Endometrium (tissue), 2 donors: ENCODE data around the gene AQP12A.

Experiments used
- FAIRE-seq: peaks from 2 replicates; lab custom pipeline; 2012; peaks lifted over from hg19 to GRCh38; lab: Jason Lieb, UNC
- donor health status: control.
- donor health status: control.

AQP12A gene

DNA sequence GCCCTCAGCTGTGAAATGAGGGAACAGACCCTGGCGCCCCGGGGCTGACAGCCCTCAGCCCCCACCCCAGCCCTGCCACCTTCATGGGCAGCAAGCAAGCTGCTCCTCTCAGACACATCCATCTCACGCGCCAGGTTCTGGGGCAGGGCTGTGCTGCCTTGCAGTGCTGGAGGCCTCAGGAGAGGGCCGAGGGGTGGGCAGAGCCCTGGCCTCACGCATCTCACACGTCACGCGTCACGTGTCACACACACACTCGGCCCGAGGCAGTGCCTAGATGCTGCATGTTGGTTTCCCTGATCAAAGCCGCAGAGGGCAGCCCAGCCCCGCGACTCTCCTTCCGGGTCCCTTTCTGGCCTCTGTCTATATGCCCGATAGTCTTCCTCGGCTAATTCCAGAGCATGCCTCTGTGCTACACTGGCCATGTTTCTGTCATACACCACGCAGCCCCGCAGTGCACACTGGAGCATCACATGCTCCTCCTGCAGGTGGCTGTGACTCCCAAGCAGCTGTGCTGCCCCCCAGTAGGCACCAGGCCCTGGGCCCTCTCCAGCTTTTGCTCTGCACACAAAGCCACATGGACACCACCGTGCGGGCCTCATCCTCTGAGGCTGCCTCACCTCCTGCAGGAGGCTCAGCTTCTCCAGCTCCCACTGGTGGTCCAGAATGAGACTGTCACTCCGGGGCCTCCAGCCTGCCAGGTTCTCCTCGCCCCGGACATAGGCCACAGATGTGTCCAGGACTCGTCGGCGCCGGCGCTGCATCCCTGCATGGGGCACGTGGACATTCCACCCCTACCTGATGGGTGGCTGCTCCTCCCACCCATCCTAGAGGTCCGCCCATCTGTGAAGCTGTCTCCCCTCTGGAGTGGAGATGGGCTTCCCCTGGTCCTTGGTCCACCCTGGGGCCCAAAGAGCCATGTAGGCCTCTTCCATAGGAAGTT is 31.4 kb downstream of the AQP12A start:
- FAIRE-seq, result no peak

DNA sequence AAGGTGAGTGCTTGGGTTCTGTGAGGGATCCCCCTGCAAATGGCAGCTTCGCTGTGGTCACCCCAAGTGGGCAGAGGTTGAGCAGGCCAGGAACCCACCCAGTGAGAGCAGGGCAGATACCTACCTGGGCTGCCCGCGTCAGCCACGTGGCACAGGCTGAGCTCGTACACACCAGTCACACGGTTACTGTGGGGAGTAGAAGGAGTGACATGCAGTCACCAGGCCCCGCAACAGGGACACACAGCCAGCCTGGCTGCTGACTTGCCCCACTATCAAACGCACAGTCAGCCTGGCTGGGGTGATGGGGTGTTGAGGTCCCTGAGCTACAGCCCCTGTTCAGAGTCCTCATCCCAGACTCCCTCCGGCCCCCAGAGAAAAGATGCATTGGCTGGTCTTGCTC is 32.2 kb downstream of the AQP12A start:
- no peak for FAIRE-seq

DNA sequence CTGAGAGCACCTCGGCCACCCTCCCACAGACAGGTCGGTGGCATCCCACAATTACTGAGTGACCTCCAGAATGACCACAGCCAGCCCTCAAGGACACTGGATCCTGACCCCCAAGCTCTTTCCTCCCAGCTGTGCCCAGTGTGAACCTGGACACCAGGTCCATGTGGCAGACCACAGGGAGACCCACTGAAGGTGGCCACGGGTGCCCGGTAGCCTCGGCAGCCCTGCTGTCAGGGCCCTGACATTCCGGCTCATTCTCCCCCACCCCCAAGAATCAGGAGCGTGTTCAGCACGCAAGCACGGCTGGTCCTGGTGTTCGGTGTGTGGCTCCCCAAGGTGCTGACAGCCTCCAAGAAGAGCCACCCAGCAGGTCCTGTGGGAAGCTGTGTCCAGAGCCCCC is 32.8 kb downstream of the AQP12A start:
- no peak for FAIRE-seq

DNA sequence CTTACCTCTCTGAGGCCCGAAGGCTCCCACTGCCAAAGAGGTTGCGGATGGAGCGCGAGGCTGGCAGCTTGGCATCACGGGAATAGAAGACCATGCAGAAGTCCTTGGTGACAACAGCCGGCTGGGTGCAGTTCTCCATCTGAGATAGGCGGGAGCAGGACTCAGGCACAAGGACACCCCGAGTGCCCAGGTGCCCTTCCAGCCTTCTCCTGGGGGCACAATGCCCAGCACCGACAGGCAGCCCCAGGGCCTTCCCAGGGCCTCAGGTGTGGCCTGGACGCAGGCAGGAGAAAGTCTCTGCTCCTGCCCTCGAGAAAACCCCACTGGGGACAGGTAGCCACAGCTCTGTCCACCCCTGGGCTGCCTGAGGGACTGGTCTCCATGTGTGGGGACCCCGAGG is 33.6 kb downstream of the AQP12A start:
- FAIRE-seq, result no peak

DNA sequence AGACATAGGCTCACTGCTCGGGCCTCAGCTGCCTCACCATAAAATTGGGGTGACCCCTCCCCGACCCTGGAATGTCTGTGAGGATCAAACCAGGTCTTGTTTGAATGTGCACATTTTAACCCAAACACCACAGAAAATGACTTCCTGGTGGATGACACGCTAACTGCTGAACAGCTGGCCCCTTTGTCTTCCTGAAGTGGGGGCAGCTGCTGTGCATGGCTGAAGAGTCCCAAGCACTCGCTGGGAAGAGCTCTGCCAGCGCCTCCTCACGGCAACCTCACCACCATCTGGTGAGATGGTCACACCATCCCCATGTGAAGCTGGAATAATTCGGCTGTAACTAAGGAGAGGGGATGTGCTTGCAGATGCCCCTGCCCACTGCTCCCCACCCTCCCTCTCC is 34.0 kb downstream of the AQP12A start:
- FAIRE-seq, result no peak

DNA sequence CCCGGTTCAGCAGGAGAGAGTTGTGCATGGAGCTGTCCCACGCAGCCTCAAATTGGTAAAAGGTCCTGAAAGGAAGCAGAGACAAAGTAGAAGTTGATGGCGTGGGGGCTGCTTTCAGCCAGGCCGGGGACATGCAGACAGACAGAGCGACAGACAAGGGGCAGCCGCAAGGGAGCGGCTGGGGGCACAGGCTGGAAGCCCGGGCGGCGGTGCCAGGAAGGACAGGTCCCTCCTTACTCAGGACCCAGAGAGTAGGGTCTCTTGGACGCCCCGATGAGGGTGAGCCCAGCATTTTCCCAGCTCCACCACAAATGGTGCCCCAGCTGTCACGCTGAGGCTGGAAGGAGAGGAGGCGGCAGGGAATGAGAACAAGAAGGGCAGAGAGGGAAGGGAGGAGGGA is 35.2 kb downstream of the AQP12A start:
- FAIRE-seq, result no peak

DNA sequence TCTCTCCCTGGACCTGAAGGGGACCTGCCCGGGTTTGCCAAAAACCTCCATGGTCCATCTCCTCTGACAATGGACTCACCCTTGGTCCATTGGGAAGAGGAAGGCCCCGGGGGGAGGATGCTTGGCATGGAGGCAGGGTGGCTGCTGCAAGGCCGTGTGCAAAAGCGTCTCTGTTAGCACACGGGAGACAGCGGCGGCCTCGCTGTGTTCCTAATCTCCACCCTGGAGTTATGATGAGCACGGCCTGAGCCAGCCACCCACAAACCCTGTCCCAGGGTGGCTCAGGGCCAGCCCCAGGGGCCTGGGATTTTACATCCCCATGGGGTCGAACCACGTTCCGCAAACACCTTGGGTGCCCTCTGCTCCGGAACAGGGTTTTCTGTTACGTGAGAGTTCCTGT is 35.8 kb downstream of the AQP12A start:
- FAIRE-seq, result no peak

DNA sequence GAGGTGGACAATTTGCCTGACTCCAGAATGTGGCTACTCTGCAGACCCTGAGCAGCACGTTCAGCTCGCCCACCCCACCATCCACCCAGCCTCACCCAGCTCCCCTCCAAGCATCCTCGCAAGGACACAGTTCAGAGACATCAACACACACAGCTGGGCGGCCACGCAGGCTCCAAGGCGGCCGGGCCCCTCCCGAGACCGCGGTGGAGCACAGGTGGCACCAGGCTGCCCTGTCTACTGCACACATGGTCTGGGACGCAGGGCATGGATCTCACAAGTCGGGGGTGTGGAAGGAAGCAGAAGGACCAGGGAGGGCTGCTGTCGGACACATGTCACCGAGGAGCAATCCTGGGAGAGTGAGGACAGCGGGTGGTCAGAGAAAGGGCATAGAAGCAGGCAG is 36.2 kb downstream of the AQP12A start:
- FAIRE-seq, result no peak

DNA sequence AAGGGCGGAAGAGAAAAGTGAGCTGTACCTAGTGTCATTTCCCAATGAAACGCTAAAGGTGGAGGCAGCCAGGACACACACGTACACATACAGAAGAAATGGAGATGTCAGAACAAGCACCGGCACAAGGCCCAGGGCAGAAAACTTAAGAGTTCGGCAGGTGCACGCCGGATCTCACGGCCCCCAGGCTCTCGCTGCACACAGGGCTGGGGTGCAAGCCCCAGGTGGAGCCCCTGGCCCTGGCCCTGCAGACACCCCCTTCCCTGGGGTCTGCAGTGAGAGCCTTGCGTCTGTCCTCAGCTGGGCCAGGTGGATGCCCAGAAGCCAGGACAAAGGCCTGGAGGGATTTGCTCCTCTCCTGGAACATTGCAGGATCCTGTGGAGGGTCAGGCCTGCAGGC is 36.7 kb downstream of the AQP12A start:
- FAIRE-seq, result no peak

DNA sequence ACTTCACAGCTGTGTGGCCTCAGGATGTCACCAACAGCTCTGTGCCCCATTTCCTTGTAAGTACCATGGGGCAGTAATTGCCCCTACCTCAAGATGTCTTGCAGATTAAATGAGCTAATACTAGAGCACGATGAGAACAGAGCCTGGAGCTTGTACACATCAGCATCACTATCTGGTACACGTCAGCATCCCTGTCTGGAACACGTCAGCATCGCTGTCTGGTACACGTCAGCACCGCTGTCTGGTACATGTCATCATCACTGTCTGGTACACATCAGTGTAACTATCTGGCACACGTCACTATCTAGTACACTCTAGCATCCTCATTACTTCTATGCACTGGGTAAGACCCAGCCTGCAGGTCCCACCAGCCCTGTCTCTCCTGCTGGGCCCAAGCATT is 37.2 kb downstream of the AQP12A start:
- FAIRE-seq, result no peak

DNA sequence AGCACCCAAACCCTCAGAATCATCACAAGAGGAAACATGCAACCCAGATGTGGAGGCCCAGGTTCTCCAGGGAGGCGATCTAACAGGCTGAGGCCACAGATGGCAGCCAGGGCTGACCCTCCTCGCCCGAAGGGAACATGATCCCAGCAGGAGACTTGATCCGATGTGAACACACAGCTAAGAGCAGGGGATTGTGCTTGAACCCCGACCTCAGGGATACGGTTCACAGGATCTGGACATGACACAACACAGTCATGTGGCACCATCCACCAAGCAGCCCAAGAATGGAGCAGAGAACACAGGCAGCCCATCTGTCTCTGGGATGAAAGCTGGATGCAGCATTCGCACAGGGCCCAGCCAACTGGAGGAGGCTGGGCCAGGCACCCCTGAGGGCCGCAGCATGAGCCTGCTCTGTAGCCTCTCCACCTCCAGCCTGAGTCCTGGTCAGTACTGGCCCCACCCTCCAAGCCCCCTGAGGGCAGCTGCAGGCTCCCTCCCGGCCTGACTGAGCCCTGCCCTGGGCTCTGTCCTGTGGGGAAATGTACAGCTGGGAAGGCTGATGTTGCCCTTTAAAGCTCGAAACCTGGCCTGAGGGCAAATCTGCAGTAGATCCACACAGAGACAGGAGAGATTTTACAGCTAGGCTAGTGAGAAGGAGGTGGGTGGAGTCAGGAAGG is 39.0 kb downstream of the AQP12A start:
- no peak for FAIRE-seq

DNA sequence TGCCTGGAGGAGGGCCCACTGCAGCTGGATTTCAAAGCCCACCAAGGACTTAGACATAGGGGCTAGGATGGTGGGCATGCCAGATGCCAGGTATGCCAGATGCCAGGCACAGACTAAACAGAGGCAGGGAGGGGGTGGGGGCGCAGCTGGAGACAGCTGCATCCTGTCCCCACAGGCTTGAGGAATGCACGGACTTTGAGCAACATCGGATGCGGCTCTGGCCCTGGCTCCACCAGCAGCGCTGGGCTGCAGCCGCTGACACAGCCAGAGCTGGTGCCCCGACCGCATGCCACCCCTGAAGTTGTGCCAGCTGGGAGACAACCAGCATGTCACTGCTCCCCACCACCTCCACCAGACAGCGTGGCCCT is 39.5 kb downstream of the AQP12A start:
- no peak for FAIRE-seq

DNA sequence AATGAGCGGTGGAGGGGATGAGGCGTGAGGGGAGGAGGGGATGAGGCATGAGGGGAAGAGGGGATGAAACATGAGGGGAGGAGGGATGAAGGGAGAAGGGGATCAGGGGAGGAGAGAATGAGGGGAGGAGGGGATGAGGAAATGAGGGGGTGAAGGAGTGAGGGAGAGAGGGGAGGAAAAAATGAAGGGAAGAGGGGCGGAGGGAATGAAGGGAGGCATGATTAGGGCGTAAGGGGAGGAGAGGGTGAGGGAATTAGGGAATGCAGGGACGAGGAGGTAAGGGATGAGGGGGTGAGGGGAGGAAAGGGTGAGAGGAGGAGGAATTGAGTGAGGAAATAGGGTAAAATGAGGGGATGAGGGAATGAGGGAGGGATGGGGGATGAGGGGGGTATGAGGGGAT is 40.5 kb downstream of the AQP12A start:
- no peak for FAIRE-seq

DNA sequence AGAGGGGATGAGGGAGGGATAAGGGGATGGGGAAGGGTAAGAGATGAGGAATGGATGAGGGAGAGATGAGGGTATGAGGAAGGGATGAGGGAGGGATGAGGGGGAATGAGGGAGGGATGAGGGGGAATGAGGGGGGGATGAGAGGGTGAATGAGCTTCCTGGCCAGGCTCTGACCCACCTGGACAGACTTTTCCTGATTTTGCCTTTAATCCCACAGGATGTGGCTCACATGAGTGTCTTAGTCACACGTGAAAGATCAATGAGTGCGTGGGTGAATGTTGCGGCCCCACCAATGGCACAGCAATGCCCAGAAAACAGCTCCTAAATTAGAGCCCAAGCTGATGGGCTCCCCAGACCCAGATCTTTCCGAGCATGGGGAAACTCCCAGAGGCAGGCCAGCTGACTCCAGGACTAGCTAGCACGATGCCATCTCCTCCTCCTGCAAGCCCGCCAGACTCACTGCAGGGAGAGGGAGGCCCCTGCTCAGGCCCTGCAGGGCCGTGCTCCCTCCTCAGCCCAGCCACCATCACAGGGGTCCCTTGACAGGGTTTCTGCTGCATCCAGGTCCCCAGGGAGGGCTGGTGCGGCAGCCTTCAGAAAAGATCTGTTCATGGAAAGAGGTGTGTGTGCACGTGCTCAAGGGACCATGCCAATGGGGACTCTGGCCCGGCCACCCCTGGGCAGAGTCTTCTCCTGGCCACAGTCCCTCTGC is 41.4 kb downstream of the AQP12A start:
- FAIRE-seq, result no peak

DNA sequence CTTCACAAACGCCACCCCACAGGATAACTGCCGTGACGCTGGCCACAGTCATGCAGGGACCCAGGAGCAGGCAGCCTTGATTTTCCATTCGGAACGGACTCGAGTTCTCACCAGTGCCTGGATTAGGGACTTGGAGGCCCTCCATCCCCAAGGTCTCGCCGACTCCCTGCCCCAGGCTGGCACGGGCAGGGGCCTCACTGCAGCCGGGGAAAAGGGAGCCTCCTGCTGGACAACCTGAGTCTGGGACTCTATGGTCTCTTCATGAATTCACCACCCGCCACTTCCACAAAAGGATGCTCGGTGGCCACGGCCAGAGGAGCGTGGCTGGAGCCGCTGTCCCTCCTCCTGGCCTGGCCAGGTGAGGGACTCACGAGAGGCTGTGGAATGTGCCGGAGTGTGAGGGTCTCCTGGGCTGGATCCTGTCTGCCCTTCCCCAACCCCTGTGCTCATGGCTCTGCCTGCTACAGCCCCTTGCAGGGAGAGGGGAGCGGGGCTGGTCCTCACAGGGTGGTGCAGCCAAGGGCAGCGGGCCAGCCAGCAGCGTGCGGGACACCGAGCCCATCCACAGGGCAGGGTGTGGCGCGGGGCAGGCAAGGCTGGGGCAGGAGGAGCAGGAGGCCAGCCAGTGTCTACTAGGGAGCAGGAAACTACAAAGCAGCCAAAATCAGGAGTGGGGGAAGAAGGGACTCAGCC is 42.3 kb downstream of the AQP12A start:
- no peak for FAIRE-seq

DNA sequence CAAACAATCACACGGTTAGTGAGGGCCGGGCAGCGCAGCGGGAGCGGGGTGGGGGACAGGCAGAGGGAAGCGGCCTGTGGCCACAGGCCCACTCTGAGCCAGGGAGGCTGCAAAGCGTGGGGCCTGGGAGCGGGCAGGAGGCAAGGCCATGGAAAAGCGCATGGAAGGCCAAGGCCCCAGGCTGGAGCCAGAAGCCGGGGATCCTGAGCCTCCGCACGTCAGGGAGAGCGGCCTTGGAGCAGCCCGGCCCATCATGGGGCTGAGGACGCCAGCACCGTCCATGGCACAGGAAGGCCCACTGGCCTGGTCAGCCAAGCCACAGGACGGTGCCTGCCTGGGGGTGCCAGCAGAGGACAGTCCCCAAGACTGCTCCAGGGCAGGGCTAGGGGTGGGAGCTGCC is 43.1 kb downstream of the AQP12A start:
- FAIRE-seq, result no peak

DNA sequence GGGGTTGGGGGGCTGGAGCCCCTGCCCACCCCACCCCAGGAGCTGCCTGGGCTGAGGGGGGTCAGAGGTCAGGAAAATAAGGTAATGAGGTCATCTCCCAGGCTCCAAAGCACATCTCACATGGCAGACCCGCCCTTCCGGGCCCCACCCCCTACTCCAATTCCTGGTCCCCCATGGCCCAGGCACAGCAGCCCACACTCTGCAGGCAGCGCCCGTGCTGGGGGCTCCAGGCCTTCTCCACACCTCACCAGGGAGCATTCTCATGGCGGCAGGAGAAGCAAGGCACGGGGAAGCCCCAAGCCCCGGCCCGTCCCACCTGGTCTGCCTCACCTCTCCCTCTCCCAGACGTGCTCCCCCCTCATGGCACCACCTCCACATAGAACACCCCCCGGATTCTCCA is 43.8 kb downstream of the AQP12A start:
- no peak for FAIRE-seq

DNA sequence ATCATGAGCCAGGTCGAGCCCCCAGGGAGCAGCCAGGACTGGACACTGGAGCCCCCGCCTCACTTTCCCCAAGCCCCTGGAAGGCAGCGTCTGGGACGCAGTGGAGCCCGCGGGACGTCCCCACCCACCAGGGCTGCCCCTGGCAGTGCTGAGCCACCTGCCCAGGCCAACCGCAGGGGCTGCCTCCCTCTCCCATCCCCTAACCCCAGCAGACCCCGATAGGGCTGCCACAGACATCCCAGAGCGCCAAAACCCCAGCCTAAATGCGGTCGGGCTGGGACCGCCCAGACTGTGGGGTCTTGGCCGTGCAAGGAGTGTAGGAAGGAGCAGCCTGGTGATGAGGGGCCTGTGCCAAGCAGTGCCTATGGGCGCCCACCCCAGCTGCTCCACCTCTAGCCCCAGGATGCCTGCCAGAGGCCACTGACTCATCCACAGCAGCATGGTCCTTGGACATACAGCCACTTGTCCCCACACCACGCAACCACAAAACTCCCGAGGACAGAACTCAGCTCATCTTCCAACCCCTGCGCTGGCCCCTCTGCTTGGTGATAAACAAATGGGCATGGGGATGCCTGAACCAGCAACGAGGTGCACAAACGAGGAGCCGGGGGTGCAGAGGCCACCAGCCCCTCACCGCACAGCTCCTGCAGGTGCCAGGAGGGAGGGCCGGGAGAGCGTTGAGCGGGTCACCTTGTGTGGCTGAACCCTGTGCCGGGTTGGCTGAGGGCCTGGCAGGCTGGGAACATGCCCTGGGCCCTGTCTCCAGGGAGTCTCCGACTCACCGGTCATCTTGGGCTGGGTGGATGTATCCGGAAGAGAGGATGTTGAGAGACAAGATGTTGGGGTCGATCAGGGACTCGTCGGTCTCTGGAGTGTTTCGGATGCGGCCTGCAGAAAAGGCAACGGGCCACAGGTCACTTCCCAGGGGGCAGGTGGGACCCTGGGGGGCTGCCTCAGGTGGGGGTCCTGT is 44.9 kb downstream of the AQP12A start:
- no peak for FAIRE-seq

DNA sequence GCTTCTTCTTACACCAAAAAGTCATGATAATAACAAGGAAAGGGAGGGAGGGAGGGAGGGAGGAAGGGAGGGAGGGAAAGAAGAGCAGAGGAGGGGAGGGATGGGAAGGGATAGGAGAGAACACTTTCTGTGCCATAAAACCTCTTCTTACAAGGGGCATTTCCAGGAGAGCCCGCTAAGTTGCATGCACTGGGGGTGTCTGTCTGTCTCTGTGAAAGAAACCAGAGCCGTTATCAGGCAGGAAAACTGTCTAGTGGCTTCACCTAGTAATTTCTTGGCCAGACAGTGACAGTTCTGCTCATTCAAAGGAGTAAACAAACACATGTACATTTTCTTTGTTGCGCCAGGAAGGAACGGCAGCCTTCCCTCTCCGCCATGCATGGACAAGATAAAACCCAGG is 45.8 kb downstream of the AQP12A start:
- FAIRE-seq, result no peak

DNA sequence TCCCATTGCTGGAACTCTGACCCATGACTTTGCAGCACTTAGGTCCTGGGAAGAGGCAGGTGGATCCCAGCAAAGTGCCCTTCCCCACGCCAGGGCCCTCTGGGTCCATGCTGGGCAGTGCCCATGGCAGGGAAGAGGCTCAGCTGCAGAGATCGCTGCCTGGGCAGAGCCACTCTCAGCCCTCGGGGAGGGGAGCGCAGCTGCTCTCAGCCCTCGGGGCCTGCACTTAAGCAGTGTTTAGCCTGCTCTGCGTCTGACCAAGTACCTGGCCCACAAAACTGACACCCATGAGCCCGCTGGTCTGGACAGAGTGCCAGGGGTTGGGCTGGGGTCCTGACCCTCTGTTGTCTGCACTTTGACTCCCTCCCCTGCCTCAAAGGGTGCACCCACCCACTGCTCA is 46.3 kb downstream of the AQP12A start:
- no peak for FAIRE-seq

DNA sequence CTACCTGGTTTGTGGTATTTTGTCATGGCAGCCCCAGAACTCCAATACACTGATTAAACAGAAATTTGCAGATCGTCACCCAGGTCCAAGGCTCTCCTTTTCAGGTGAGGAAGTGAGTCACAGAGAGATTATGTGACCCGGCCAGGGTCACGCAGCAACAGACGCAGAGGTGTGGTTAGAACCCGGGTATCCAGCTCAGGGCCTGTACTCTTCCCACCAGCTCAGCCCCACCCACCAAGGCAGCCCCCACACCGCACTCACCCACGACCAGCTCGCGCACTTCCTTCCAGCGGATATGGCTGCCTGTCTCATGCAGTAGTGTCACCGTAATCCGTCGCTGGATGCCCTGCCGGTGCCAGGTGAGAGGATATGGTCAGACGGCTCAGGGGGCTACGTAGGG is 48.1 kb downstream of the AQP12A start:
- no peak for FAIRE-seq
